ENCODE data around the gene C1QL3. TPM values are rescaled to one million over a fixed set of nuclear protein-coding genes. Genes with fewer than 3 reads are reported as not detected.

The C1QL3 gene
- total RNA-seq, 1 donor from 2014 or later = not detected

DNA sequence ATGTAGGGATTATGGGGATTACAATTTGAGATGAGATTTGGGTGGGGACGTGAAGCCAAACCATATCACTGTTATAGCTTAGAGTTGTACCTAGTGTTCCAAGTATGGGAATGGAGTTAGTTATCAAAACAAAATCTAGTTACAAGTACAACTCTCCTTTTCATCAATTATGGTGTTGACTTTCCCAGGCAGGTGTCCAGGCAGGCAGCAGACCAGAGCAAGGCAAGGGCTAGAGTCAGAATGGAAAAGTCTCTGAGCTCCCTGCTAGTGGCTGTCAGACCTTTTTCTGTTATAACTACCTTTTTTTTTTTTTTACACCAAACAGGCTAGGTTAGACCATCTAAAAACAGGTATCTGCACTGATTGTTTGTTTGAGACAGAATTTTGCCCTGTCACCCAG is 55.7 kb downstream of the C1QL3 start:
- Mint-ChIP-seq H3K4me1 (ENCODE audit: low read depth) (peaks cover 3% of the 10 kb centered on the region), H3K27me3 (ENCODE audit: low read depth) (no peaks in the 10 kb centered on the region), H3K27ac (ENCODE audit: unreplicated experiment) (no peak overlapping the region), H3K9me3 (ENCODE audit: low read depth) (no peaks in the 10 kb centered on the region), H3K36me3 (ENCODE audit: low read depth) (no peaks in the 10 kb centered on the region), H3K4me3 (ENCODE audit: unreplicated experiment) (no peak overlapping the region)
- TF ChIP-seq, protein P1, sequence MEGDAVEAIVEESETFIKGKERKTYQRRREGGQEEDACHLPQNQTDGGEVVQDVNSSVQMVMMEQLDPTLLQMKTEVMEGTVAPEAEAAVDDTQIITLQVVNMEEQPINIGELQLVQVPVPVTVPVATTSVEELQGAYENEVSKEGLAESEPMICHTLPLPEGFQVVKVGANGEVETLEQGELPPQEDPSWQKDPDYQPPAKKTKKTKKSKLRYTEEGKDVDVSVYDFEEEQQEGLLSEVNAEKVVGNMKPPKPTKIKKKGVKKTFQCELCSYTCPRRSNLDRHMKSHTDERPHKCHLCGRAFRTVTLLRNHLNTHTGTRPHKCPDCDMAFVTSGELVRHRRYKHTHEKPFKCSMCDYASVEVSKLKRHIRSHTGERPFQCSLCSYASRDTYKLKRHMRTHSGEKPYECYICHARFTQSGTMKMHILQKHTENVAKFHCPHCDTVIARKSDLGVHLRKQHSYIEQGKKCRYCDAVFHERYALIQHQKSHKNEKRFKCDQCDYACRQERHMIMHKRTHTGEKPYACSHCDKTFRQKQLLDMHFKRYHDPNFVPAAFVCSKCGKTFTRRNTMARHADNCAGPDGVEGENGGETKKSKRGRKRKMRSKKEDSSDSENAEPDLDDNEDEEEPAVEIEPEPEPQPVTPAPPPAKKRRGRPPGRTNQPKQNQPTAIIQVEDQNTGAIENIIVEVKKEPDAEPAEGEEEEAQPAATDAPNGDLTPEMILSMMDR (IDR thresholded peaks at IDR 0.05) = no peak
- no peak for DNase-seq (ENCODE audit: low spot score)

Other genes starting within 250 kb of the C1QL3 start
- 3.9 to 11.7 TPM (median 10.4 TPM) in 3 replicates for gene PTER, start 84.9 kb downstream of the C1QL3 start, total RNA-seq

Data from chondrocyte (in vitro differentiated cells).